ENCODE results near the gene SSX3. TPM values are rescaled to one million over a fixed set of nuclear protein-coding genes. Genes with fewer than 3 reads are reported as not detected.
"Not testable (repeated sequence)": the region's sequence is repeated elsewhere in the genome, so short reads cannot be mapped to it uniquely, and the experiment has no call there.

SSX3 gene
- total RNA-seq = not detected

GRCh38 chrX:48356315-48357094 is at the start of gene SSX3:
SSX3 (minus strand) TSS chrX:48356703; CDS start chrX:48355249, 1,454 bp downstream.
- DNase-seq (ENCODE audit: low spot score) = not testable (repeated sequence)

GRCh38 chrX:48397825-48398224 is 41.3 kb upstream of the SSX3 start:
- not testable (repeated sequence) for DNase-seq (ENCODE audit: low spot score)

GRCh38 chrX:48396931-48397330 is 40.4 kb upstream of the SSX3 start:
- not testable (repeated sequence) for DNase-seq (ENCODE audit: low spot score)

- DNase-seq (ENCODE audit: low spot score) = not testable (repeated sequence)
Measured at GRCh38 chrX:48383239-48383638, 26.7 kb upstream of the SSX3 start, which contains the start of gene SSX4. SSX4 (plus strand) TSS chrX:48383539; CDS start chrX:48384054, 515 bp downstream.

- not testable (repeated sequence) for DNase-seq (ENCODE audit: low spot score)
Measured at GRCh38 chrX:48370408-48370807, 13.9 kb upstream of the SSX3 start.

GRCh38 chrX:48367717-48368408 is 11.4 kb upstream of the SSX3 start:
- not testable (repeated sequence) for DNase-seq (ENCODE audit: low spot score)

GRCh38 chrX:48359281-48359680 is 2.8 kb upstream of the SSX3 start:
- DNase-seq (ENCODE audit: low spot score) = not testable (repeated sequence)

- DNase-seq (ENCODE audit: low spot score) = no peak
Measured at GRCh38 chrX:48357681-48358080, 1.2 kb upstream of the SSX3 start.

GRCh38 chrX:48346059-48346458 is 10.4 kb downstream of the SSX3 start:
- not testable (repeated sequence) for DNase-seq (ENCODE audit: low spot score)

GRCh38 chrX:48313996-48314395 is 42.5 kb downstream of the SSX3 start:
- not testable (repeated sequence) for DNase-seq (ENCODE audit: low spot score)

GRCh38 chrX:48306175-48306574 is 50.3 kb downstream of the SSX3 start:
- DNase-seq (ENCODE audit: low spot score) = no peak

Other genes starting within 250 kb of the SSX3 start
- gene SPACA5B, start 226.1 kb downstream of the SSX3 start, total RNA-seq = not detected
- gene SSX5, start 159.9 kb downstream of the SSX3 start, total RNA-seq = not detected
- not detected for gene SSX1, start 101.3 kb downstream of the SSX3 start, total RNA-seq
- not detected for gene SSX4, start 26.8 kb upstream of the SSX3 start, total RNA-seq
- not detected for gene SSX4B, start 55.3 kb upstream of the SSX3 start, total RNA-seq
- 25.3 TPM for gene SLC38A5, start 113.6 kb upstream of the SSX3 start, total RNA-seq
- 42.7 TPM for gene FTSJ1, start 119.5 kb upstream of the SSX3 start, total RNA-seq
- 12.7 TPM for gene PORCN, start 152.3 kb upstream of the SSX3 start, total RNA-seq
- gene EBP, start 165.1 kb upstream of the SSX3 start, total RNA-seq = 60.0 TPM
- 12.2 TPM for gene TBC1D25, start 183.0 kb upstream of the SSX3 start, total RNA-seq
- gene RBM3, start 217.8 kb upstream of the SSX3 start, total RNA-seq = 364 TPM
- gene WDR13, start 240.8 kb upstream of the SSX3 start, total RNA-seq = 127 TPM